NCI-H526 treated with DMSO at 0.1 percent for 48 hours (cell line): Measurements from ENCODE around the gene GMDS.

ENCODE experiments used
- DNase-seq: peaks from one replicate; lab custom pipeline; 2025; lab: John Stamatoyannopoulos, UW

GMDS gene

GRCh38 chr6:2240961-2241360 is 4.4 kb downstream of the GMDS start:
- no peak for DNase-seq

GRCh38 chr6:2237001-2237400 is 8.4 kb downstream of the GMDS start:
- no peak for DNase-seq

- no peak for DNase-seq
These were observed 9.5 kb downstream of the GMDS start for GRCh38 chr6:2235777-2236495.

GRCh38 chr6:2232445-2232844 is 13.0 kb downstream of the GMDS start:
- no peak for DNase-seq

- no peak for DNase-seq
These were observed 14.0 kb downstream of the GMDS start for GRCh38 chr6:2231438-2231837.

GRCh38 chr6:2230659-2231277 is 14.6 kb downstream of the GMDS start:
- no peak for DNase-seq

GRCh38 chr6:2229742-2230141 is 15.7 kb downstream of the GMDS start:
- no peak for DNase-seq

- DNase-seq, result no peak
These were observed 16.4 kb downstream of the GMDS start for GRCh38 chr6:2229039-2229438.

- DNase-seq, result no peak
These were observed 17.0 kb downstream of the GMDS start for GRCh38 chr6:2228392-2228791.

- DNase-seq, result no peak
These were observed 18.6 kb downstream of the GMDS start for GRCh38 chr6:2226775-2227174.

- DNase-seq, result peak; percentile 49
These were observed 19.7 kb downstream of the GMDS start for GRCh38 chr6:2225422-2226392.

- DNase-seq, result no peak
These were observed 20.5 kb downstream of the GMDS start for GRCh38 chr6:2224847-2225382.

- no peak for DNase-seq
These were observed 23.0 kb downstream of the GMDS start for GRCh38 chr6:2222275-2222842.

- peak; percentile 91 for DNase-seq
These were observed 23.6 kb downstream of the GMDS start for GRCh38 chr6:2221726-2222274.

- no peak for DNase-seq
These were observed 25.3 kb downstream of the GMDS start for GRCh38 chr6:2220154-2220553.

- DNase-seq, result no peak
These were observed 26.5 kb downstream of the GMDS start for GRCh38 chr6:2218866-2219265.

- DNase-seq, result no peak
These were observed 28.5 kb downstream of the GMDS start for GRCh38 chr6:2216794-2217383.

GRCh38 chr6:2215342-2215741 is 30.1 kb downstream of the GMDS start:
- DNase-seq, result no peak

GRCh38 chr6:2213086-2213485 is 32.3 kb downstream of the GMDS start:
- DNase-seq, result no peak

GRCh38 chr6:2209226-2209809 is 36.1 kb downstream of the GMDS start:
- DNase-seq, result peak; percentile 37

- DNase-seq, result no peak
These were observed 36.9 kb downstream of the GMDS start for GRCh38 chr6:2208468-2208867.
